ENCODE measurements around the gene TMEM59. TPM values are rescaled to one million over a fixed set of nuclear protein-coding genes. Genes with fewer than 3 reads are reported as not detected.

The TMEM59 gene
- total RNA-seq, 1 experiment from 2014 or later = 121 TPM

DNA sequence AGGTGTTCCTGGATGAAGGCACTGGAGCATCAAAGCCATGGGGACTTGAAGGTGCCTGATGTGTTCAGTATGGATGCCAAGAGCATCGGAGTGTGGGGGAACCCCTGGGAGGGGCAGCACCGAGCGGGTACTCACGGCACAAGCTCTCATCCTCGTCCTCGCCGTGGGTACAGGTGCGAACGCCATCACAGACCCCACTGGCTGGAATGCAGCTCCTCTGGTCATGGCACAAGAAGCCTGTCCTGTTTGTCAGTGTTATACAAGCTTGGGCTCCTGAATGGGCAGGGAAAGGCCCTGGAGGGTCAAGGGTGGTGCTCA lies 41.0 kb downstream of the TMEM59 start:
- ChIA-PET CTCF (no interaction called here), POLR2A (no interaction called here), RAD21 (ENCODE audit: low non-redundant PET in 1 of 2, low total read pairs in 2 of 2, uncharacterized antibody in 2 of 2, unreplicated experiment in 2 of 2) (no interaction called here)
- intact Hi-C loops (cut with micrococcal nuclease) = no loop called here
- Histone ChIP-seq H3K27ac (ENCODE audit: low read depth, low read length) (no peak overlapping the region), H3K27me3 (ENCODE audit: insufficient read depth, low read length) (no peaks in the 10 kb centered on the region), H3K4me1 (ENCODE audit: control insufficient read depth in 1 of 2, insufficient read depth in 2 of 2, low read length in 2 of 2) (peaks cover 25% of the 10 kb centered on the region in 2 experiments), H3K4me3 (replicated peaks in 1 of 2; ENCODE audit: low read depth in 1 of 2, low read length in 2 of 2) (no peak overlapping the region), H3K36me3 (ENCODE audit: control insufficient read depth in 1 of 2, insufficient read depth in 2 of 2, low read length in 2 of 2) (no peaks in the 10 kb centered on the region), H4K20me1 (ENCODE audit: insufficient read depth) (no peaks in the 10 kb centered on the region), H2AFZ (ENCODE audit: low read depth, low read length, poor library complexity, severe bottlenecking) (no peak overlapping the region), H3K79me2 (ENCODE audit: insufficient read depth, low read length) (no peaks in the 10 kb centered on the region), H3K9ac (ENCODE audit: low read length) (no peak overlapping the region), H3K4me2 (ENCODE audit: low read length) (no peak overlapping the region), H3K9me3 (ENCODE audit: control insufficient read depth in 1 of 2, insufficient read depth in 1 of 2, low read depth in 1 of 2, low read length in 2 of 2) (no peaks in the 10 kb centered on the region), H3K9me2 (ENCODE audit: insufficient read depth) (no peaks in the 10 kb centered on the region)
- TF ChIP-seq CBX3 (IDR thresholded peaks at IDR 0.05; ENCODE audit: low read depth) = no peak
- no peak for TF ChIP-seq CEBPB (IDR thresholded peaks at IDR 0.05; ENCODE audit: low read depth)
- no peak for TF ChIP-seq TCF7L2 (IDR thresholded peaks at IDR 0.05; ENCODE audit: borderline replicate concordance, extremely low read depth, insufficient read depth, insufficient read length)
- no peak for TF ChIP-seq ELF1 (IDR thresholded peaks at IDR 0.05; ENCODE audit: borderline replicate concordance, low read depth)
- TF ChIP-seq SRF (IDR thresholded peaks at IDR 0.05; ENCODE audit: low read depth) = no peak
- TF ChIP-seq, protein P1, sequence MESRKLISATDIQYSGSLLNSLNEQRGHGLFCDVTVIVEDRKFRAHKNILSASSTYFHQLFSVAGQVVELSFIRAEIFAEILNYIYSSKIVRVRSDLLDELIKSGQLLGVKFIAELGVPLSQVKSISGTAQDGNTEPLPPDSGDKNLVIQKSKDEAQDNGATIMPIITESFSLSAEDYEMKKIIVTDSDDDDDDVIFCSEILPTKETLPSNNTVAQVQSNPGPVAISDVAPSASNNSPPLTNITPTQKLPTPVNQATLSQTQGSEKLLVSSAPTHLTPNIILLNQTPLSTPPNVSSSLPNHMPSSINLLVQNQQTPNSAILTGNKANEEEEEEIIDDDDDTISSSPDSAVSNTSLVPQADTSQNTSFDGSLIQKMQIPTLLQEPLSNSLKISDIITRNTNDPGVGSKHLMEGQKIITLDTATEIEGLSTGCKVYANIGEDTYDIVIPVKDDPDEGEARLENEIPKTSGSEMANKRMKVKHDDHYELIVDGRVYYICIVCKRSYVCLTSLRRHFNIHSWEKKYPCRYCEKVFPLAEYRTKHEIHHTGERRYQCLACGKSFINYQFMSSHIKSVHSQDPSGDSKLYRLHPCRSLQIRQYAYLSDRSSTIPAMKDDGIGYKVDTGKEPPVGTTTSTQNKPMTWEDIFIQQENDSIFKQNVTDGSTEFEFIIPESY (IDR thresholded peaks at IDR 0.05; ENCODE audit: extremely low read depth, insufficient replicate concordance, low read length) = no peak
- TF ChIP-seq YY1 (IDR thresholded peaks at IDR 0.05; ENCODE audit: extremely low read depth, insufficient replicate concordance, low read depth, low read length) = no peak
- no peak for TF ChIP-seq EGR1 (IDR thresholded peaks at IDR 0.05; ENCODE audit: low read depth)
- no peak for TF ChIP-seq RAD21 (IDR thresholded peaks at IDR 0.05; ENCODE audit: low read depth)
- TF ChIP-seq POLR2AphosphoS5 (IDR thresholded peaks at IDR 0.05; ENCODE audit: low read depth, low read length) = no peak
- TF ChIP-seq EZH2 (IDR thresholded peaks at IDR 0.05) = no peak
- TF ChIP-seq POLR2A (IDR thresholded peaks at IDR 0.05; ENCODE audit: borderline replicate concordance, extremely low read depth, insufficient read depth, insufficient read length) = no peak
- TF ChIP-seq, protein P2, sequence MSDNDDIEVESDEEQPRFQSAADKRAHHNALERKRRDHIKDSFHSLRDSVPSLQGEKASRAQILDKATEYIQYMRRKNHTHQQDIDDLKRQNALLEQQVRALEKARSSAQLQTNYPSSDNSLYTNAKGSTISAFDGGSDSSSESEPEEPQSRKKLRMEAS (IDR thresholded peaks at IDR 0.05) = no peak
- TF ChIP-seq SIN3A (IDR thresholded peaks at IDR 0.05; ENCODE audit: low read depth) = no peak
- TF ChIP-seq, protein P3, sequence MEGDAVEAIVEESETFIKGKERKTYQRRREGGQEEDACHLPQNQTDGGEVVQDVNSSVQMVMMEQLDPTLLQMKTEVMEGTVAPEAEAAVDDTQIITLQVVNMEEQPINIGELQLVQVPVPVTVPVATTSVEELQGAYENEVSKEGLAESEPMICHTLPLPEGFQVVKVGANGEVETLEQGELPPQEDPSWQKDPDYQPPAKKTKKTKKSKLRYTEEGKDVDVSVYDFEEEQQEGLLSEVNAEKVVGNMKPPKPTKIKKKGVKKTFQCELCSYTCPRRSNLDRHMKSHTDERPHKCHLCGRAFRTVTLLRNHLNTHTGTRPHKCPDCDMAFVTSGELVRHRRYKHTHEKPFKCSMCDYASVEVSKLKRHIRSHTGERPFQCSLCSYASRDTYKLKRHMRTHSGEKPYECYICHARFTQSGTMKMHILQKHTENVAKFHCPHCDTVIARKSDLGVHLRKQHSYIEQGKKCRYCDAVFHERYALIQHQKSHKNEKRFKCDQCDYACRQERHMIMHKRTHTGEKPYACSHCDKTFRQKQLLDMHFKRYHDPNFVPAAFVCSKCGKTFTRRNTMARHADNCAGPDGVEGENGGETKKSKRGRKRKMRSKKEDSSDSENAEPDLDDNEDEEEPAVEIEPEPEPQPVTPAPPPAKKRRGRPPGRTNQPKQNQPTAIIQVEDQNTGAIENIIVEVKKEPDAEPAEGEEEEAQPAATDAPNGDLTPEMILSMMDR (IDR thresholded peaks at IDR 0.05 in 2 of 3, conservative IDR thresholded peaks at IDR 0.05 in 1 of 3; ENCODE audit: borderline replicate concordance in 1 of 3, insufficient read depth in 1 of 3, low read depth in 2 of 3, low read length in 2 of 3) = no peak
- no peak for TF ChIP-seq SP1 (IDR thresholded peaks at IDR 0.05; ENCODE audit: low read depth)
- TF ChIP-seq, protein P4, sequence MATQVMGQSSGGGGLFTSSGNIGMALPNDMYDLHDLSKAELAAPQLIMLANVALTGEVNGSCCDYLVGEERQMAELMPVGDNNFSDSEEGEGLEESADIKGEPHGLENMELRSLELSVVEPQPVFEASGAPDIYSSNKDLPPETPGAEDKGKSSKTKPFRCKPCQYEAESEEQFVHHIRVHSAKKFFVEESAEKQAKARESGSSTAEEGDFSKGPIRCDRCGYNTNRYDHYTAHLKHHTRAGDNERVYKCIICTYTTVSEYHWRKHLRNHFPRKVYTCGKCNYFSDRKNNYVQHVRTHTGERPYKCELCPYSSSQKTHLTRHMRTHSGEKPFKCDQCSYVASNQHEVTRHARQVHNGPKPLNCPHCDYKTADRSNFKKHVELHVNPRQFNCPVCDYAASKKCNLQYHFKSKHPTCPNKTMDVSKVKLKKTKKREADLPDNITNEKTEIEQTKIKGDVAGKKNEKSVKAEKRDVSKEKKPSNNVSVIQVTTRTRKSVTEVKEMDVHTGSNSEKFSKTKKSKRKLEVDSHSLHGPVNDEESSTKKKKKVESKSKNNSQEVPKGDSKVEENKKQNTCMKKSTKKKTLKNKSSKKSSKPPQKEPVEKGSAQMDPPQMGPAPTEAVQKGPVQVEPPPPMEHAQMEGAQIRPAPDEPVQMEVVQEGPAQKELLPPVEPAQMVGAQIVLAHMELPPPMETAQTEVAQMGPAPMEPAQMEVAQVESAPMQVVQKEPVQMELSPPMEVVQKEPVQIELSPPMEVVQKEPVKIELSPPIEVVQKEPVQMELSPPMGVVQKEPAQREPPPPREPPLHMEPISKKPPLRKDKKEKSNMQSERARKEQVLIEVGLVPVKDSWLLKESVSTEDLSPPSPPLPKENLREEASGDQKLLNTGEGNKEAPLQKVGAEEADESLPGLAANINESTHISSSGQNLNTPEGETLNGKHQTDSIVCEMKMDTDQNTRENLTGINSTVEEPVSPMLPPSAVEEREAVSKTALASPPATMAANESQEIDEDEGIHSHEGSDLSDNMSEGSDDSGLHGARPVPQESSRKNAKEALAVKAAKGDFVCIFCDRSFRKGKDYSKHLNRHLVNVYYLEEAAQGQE (IDR thresholded peaks at IDR 0.05; ENCODE audit: low read depth) = no peak
- no peak for TF ChIP-seq FOSL1 (IDR thresholded peaks at IDR 0.05; ENCODE audit: low read depth)
- TF ChIP-seq ZNF274 (IDR thresholded peaks at IDR 0.05; ENCODE audit: low read depth, low read length) = no peak
- TF ChIP-seq JUND (IDR thresholded peaks at IDR 0.05) = no peak
- ATAC-seq = no peak
- DNase-seq (ENCODE audit: low read depth, low spot score) = no peak
- BruUV-seq (replicated peaks) = no TSS peak
